Measurements from ENCODE around the gene CD200.

DNA sequence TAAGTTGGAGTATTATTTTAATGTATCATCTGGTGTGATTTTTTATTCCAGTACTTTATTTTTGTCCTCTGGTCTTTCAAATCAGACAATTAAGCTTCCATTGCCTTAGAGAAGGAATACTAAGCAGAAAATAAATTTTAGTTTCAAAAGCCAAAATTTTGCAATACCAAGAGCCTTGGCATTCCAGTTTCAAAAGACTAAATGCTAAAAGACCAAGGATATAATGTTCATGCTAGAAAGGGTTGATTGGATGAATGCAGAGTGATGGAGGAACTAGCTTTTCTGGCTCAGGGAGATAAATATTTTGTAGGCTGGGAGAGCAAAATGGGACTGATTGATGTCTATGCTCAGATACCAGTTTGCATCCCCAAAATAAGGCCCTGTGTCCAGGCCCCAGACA lies 6.2 kb downstream of the CD200 start:
- TF ChIP-seq CTCF (IDR thresholded peaks at IDR 0.05) = no peak
- no peak for TF ChIP-seq EP300 (IDR thresholded peaks at IDR 0.05)
- no peak for TF ChIP-seq POLR2A (IDR thresholded peaks at IDR 0.05)
- TF ChIP-seq POLR2AphosphoS5 (IDR thresholded peaks at IDR 0.05) = no peak
